Measurements from ENCODE around the gene SLC48A1. TPM values are rescaled to one million over a fixed set of nuclear protein-coding genes. Genes with fewer than 3 reads are reported as not detected.
"Not testable (repeated sequence)": the region's sequence is repeated elsewhere in the genome, so short reads cannot be mapped to it uniquely, and the experiment has no call there.

SLC48A1 gene
- total RNA-seq, 1 donor from 2014 or later, result 41.3 TPM

GRCh38 chr12:47791351-47791746, 18.3 kb downstream of the SLC48A1 start:
- DNase-seq (ENCODE audit: low spot score), result no peak

GRCh38 chr12:47791874-47792273, 18.8 kb downstream of the SLC48A1 start:
- DNase-seq (ENCODE audit: low spot score), result no peak

- no peak for DNase-seq (ENCODE audit: low spot score)
These were observed 20.1 kb downstream of the SLC48A1 start for GRCh38 chr12:47793015-47793681.

- DNase-seq (ENCODE audit: low spot score), result no peak
These were observed 21.6 kb downstream of the SLC48A1 start for GRCh38 chr12:47794679-47795078.

- no peak for DNase-seq (ENCODE audit: low spot score)
These were observed 22.2 kb downstream of the SLC48A1 start for GRCh38 chr12:47795121-47795813.

GRCh38 chr12:47795814-47796411, 22.9 kb downstream of the SLC48A1 start:
- DNase-seq (ENCODE audit: low spot score), result no peak

- no peak for DNase-seq (ENCODE audit: low spot score)
These were observed 24.4 kb downstream of the SLC48A1 start for GRCh38 chr12:47797441-47797840.

GRCh38 chr12:47798382-47798948, 25.4 kb downstream of the SLC48A1 start:
- DNase-seq (ENCODE audit: low spot score), result no peak

GRCh38 chr12:47799357-47799955, 26.4 kb downstream of the SLC48A1 start:
- DNase-seq (ENCODE audit: low spot score), result no peak

- DNase-seq (ENCODE audit: low spot score), result no peak
These were observed 27.5 kb downstream of the SLC48A1 start for GRCh38 chr12:47800582-47800981.

- no peak for DNase-seq (ENCODE audit: low spot score)
These were observed 28.3 kb downstream of the SLC48A1 start for GRCh38 chr12:47801170-47801903.

GRCh38 chr12:47801904-47802246, 28.8 kb downstream of the SLC48A1 start:
- no peak for DNase-seq (ENCODE audit: low spot score)

- no peak for DNase-seq (ENCODE audit: low spot score)
These were observed 29.3 kb downstream of the SLC48A1 start for GRCh38 chr12:47802312-47802711.

GRCh38 chr12:47803191-47803875, 30.3 kb downstream of the SLC48A1 start:
- no peak for DNase-seq (ENCODE audit: low spot score)

- DNase-seq (ENCODE audit: low spot score), result no peak
These were observed 31.1 kb downstream of the SLC48A1 start for GRCh38 chr12:47804171-47804570.

- DNase-seq (ENCODE audit: low spot score), result no peak
These were observed 32.4 kb downstream of the SLC48A1 start for GRCh38 chr12:47805417-47805816.

GRCh38 chr12:47807338-47807737, 34.3 kb downstream of the SLC48A1 start:
- no peak for DNase-seq (ENCODE audit: low spot score)

GRCh38 chr12:47808050-47808449, 35.0 kb downstream of the SLC48A1 start:
- DNase-seq (ENCODE audit: low spot score), result no peak

GRCh38 chr12:47808574-47809365, 35.7 kb downstream of the SLC48A1 start:
- no peak for DNase-seq (ENCODE audit: low spot score)

GRCh38 chr12:47809518-47809917, 36.5 kb downstream of the SLC48A1 start:
- not testable (repeated sequence) for DNase-seq (ENCODE audit: low spot score)
